Psoas muscle (tissue), 8 donors: ENCODE data around the gene C5AR1. TPM values are rescaled to one million over a fixed set of nuclear protein-coding genes. Genes with fewer than 3 reads are reported as not detected.

Source experiments
- ATAC-seq, 4 donors: fragments of 200-7000 bp; cut with Tn5 transposase; one replicate each; pipeline ENCODE4 v1.9.1; 2020; ENCODE audit warnings: moderate library complexity in 3 of 4, mild to moderate bottlenecking in 2 of 4
- DNase-seq, 2 donors: peaks; one replicate each; pipeline ENCODE4 v3.0.0-alpha.2; 2020
- H3K27ac ChIP-seq: fragments of 200-600 bp; one replicate; pipeline ENCODE4 v1.8.0; 2022
- H3K27me3 ChIP-seq, 3 donors: fragments of 200-600 bp in 1 of 3; one replicate each; pipeline versions ENCODE4 v1.6.1 to v1.8.0; 2013 to 2022; ENCODE audit warnings: low read length in 2 of 3, mild to moderate bottlenecking in 2 of 3, moderate library complexity in 1 of 3; ENCODE audit not compliant: insufficient read depth in 3 of 3
- H3K36me3 ChIP-seq, 2 donors: fragments of 200-600 bp in 1 of 2; one replicate each; pipeline versions ENCODE4 v1.6.1 to v1.8.0; 2013 to 2022; ENCODE audit warnings: low read depth in 1 of 2, mild to moderate bottlenecking in 1 of 2, moderate library complexity in 1 of 2; ENCODE audit not compliant: insufficient read depth in 1 of 2
- H3K4me1 ChIP-seq: fragments of 200-600 bp; one replicate; pipeline ENCODE4 v1.8.0; 2022
- H3K4me3 ChIP-seq: fragments of 200-600 bp; one replicate; pipeline ENCODE4 v1.8.0; 2022; ENCODE audit warnings: mild to moderate bottlenecking
- H3K9me3 ChIP-seq: fragments of 200-600 bp; one replicate; pipeline ENCODE4 v1.8.0; 2022
- WGBS, 3 donors: extraction: QIAGEN DNeasy Blood & Tissue Kit; methylation state at CpG; one replicate each; pipeline versions ENCODE4 v1.1.6 to v1.1.7; 2013; 5-methylcytosine and 5-hydroxymethylcytosine counted together
- intact Hi-C, 2 donors: fragments of 100-400 bp; cut with DNase I; formaldehyde crosslinking; loops; one replicate each; pipeline versions ENCODE4 v1.11.0 to v1.14.2; 2022
- polyA plus RNA-seq, 3 donors: library from polyadenylated mRNA; stranded (reverse); fragments of 200-250 nt; gene quantifications; one replicate each; pipeline ENCODE4 v1.2.3, GENCODE V29; 2013
- total RNA-seq, 4 donors: library from RNA; stranded (reverse); fragmentation: NEBNext Ultra II Directional in 2 of 4; extraction: Animal tissue kit (Norgen Biotek cat#: 25700) in 2 of 4; gene quantifications; one replicate each; pipeline versions ENCODE4 v1.2.1 to v1.2.4, GENCODE V29; 2021 to 2023
- TF ChIP-seq, protein P1 (sequence below): fragments of 200-600 bp; IDR thresholded peaks from one replicate; pipeline ENCODE4 v1.8.0; 2022; ENCODE audit warnings: antibody characterized with exemption
- donor health status: healthy with polysubstance abuse.
- donor health status: DM: no; HTN: no; CAD: no; lungs with moderate emphysema.
- donor health status: Bipolar disorder and iron deficiency.
- donor health status: healthy.
- donor health status: DM: yes; HTN: yes; CAD: no.
- donor health status: DM: no; HTN: no; CAD: no.
- donor health status: DM: no; HTN: no; CAD: no.
- donor health status: DM: yes; HTN: yes; CAD: no.

The C5AR1 gene
- total and polyA plus RNA-seq, 7 donors = 0.64 to 6.3 (median 2.4) TPM

GRCh38 chr19:47370045-47370611 lies 60.5 kb downstream of the C5AR1 start:
- intact Hi-C loops = no loop called here
- Histone ChIP-seq H3K9me3 (no peaks in the 10 kb centered on the region), H3K36me3 (peaks cover 12 to 92% of the 10 kb centered on the region in 2 donors), H3K27ac (no peak overlapping the region), H3K4me1 (no peaks in the 10 kb centered on the region), H3K27me3 (no peaks in the 10 kb centered on the region), H3K4me3 (no peak overlapping the region)
- TF ChIP-seq, protein P1, sequence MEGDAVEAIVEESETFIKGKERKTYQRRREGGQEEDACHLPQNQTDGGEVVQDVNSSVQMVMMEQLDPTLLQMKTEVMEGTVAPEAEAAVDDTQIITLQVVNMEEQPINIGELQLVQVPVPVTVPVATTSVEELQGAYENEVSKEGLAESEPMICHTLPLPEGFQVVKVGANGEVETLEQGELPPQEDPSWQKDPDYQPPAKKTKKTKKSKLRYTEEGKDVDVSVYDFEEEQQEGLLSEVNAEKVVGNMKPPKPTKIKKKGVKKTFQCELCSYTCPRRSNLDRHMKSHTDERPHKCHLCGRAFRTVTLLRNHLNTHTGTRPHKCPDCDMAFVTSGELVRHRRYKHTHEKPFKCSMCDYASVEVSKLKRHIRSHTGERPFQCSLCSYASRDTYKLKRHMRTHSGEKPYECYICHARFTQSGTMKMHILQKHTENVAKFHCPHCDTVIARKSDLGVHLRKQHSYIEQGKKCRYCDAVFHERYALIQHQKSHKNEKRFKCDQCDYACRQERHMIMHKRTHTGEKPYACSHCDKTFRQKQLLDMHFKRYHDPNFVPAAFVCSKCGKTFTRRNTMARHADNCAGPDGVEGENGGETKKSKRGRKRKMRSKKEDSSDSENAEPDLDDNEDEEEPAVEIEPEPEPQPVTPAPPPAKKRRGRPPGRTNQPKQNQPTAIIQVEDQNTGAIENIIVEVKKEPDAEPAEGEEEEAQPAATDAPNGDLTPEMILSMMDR = no peak
- 84 to 88% (median 87%) methylated on average over 10 of the region's 10 CpGs for WGBS, 3 donors
- DNase-seq (peak in 1 of 2 donors; percentile 42), ATAC-seq (peak in 2 of 4 donors; percentile 37 to 44)

- Histone ChIP-seq H3K27me3 (no peaks in the 10 kb centered on the region), H3K9me3 (no peaks in the 10 kb centered on the region), H3K4me1 (no peaks in the 10 kb centered on the region), H3K36me3 (peaks cover 14 to 92% of the 10 kb centered on the region in 2 donors), H3K4me3 (no peak overlapping the region), H3K27ac (no peak overlapping the region)
- intact Hi-C loops = no loop called here
- no peak for DNase-seq
- ATAC-seq = no peak
- TF ChIP-seq, protein P1 = no peak
- WGBS, 3 donors = 93 to 98% (median 95%) methylated on average over 9 of the region's 9 CpGs
Observed at GRCh38 chr19:47371261-47371660, 61.6 kb downstream of the C5AR1 start.

Other genes starting within 250 kb of the C5AR1 start
- 10 to 100 TPM; 24.3 to 35.8 (median 28.5) TPM for gene ZC3H4, start 196.1 kb upstream of the C5AR1 start, total RNA-seq
- 10 to 100 TPM in 1 of 3 donors, 1 to 10 TPM in 2; 4.4 to 15.2 (median 5.1) TPM for gene ZC3H4, start 196.1 kb upstream of the C5AR1 start, polyA plus RNA-seq
- 10 to 100 TPM; 37.8 to 55.8 (median 41.5) TPM for gene SAE1, start 179.0 kb upstream of the C5AR1 start, total RNA-seq
- gene SAE1, start 179.0 kb upstream of the C5AR1 start, polyA plus RNA-seq = 10 to 100 TPM; 30.7 to 63.4 (median 62.0) TPM
- gene BBC3, start 78.7 kb upstream of the C5AR1 start, total RNA-seq = 10 to 100 TPM in 1 of 4 donors, 1 to 10 TPM in 3; 2.7 to 32.5 (median 4.7) TPM
- gene BBC3, start 78.7 kb upstream of the C5AR1 start, polyA plus RNA-seq = 1 to 10 TPM; 2.7 to 6.6 (median 2.9) TPM
- gene CCDC9, start 53.3 kb upstream of the C5AR1 start, total RNA-seq = 10 to 100 TPM; 16.9 to 28.2 (median 24.2) TPM
- 10 to 100 TPM; 18.8 to 28.5 (median 24.0) TPM for gene CCDC9, start 53.3 kb upstream of the C5AR1 start, polyA plus RNA-seq
- 10 to 100 TPM; 13.6 to 18.9 (median 15.8) TPM for gene INAFM1, start 35.0 kb upstream of the C5AR1 start, total RNA-seq
- gene INAFM1, start 35.0 kb upstream of the C5AR1 start, polyA plus RNA-seq = 10 to 100 TPM in 1 of 3 donors, 1 to 10 TPM in 2; 3.6 to 21.2 (median 9.9) TPM
- under 1 TPM in 3 of 4 donors, not detected in 1; 0.27 to 0.43 (median 0.37) TPM for gene C5AR2, start 22.3 kb downstream of the C5AR1 start, total RNA-seq
- gene C5AR2, start 22.3 kb downstream of the C5AR1 start, polyA plus RNA-seq = under 1 TPM in 2 of 3 donors, not detected in 1; 0.06 to 0.44 TPM
- 10 to 100 TPM in 1 of 4 donors, 1 to 10 TPM in 3; 7.5 to 14.8 (median 9.8) TPM for gene DHX34, start 39.5 kb downstream of the C5AR1 start, total RNA-seq
- gene DHX34, start 39.5 kb downstream of the C5AR1 start, polyA plus RNA-seq = 10 to 100 TPM; 10.0 to 30.6 (median 15.5) TPM
- gene MEIS3, start 109.7 kb downstream of the C5AR1 start, total RNA-seq = 1 to 10 TPM; 1.3 to 2.1 (median 1.8) TPM
- 1 to 10 TPM in 2 of 3 donors, under 1 TPM in 1; 0.83 to 2.4 (median 1.4) TPM for gene MEIS3, start 109.7 kb downstream of the C5AR1 start, polyA plus RNA-seq
- under 1 TPM; 0.13 to 0.54 (median 0.25) TPM for gene SLC8A2, start 162.0 kb downstream of the C5AR1 start, total RNA-seq
- gene SLC8A2, start 162.0 kb downstream of the C5AR1 start, polyA plus RNA-seq = under 1 TPM in 2 of 3 donors, not detected in 1; 0.12 to 0.18 TPM
- gene KPTN, start 174.4 kb downstream of the C5AR1 start, total RNA-seq = 10 to 100 TPM in 1 of 4 donors, 1 to 10 TPM in 3; 5.9 to 11.2 (median 8.1) TPM
- 10 to 100 TPM in 1 of 3 donors, 1 to 10 TPM in 2; 3.8 to 21.5 (median 9.7) TPM for gene KPTN, start 174.4 kb downstream of the C5AR1 start, polyA plus RNA-seq
- gene NAPA, start 205.2 kb downstream of the C5AR1 start, total RNA-seq = 100 to 1,000 TPM; 124 to 182 (median 159) TPM
- 100 to 1,000 TPM; 103 to 123 (median 109) TPM for gene NAPA, start 205.2 kb downstream of the C5AR1 start, polyA plus RNA-seq